ENCODE data around the gene PSD4. TPM values are rescaled to one million over a fixed set of nuclear protein-coding genes. Genes with fewer than 3 reads are reported as not detected.
A peak's percentile ranks its signal among the peaks of the same experiment; 100 is the strongest.

PSD4 gene
- total RNA-seq, 1 experiment from 2014 or later = 12.6 TPM

GRCh38 chr2:113137827-113138226 lies 35.9 kb upstream of the PSD4 start:
- ChIA-PET RAD21 (ENCODE audit: low non-redundant PET in 1 of 2, low total read pairs in 2 of 2, uncharacterized antibody in 2 of 2, unreplicated experiment in 2 of 2) (interaction anchor here (0.7 to 2.1 kb wide), 4 partner anchors 19 to 522 kb away, joined by 3 to 10 read pairs (median 5); no protein-coding TSS in a partner anchor), POLR2A (interaction anchor here (1.0 to 2.6 kb wide), 5 partner anchors 19 to 67 kb away, joined by 3 to 11 read pairs (median 7); no protein-coding TSS in a partner anchor), CTCF (interaction anchor here (0.5 to 4.6 kb wide), 41 partner anchors 10 to 463 kb away, joined by 3 to 103 read pairs (median 5); no protein-coding TSS in a partner anchor)
- peak overlapping the region; percentile 92 for H2AFZ ChIP-seq (ENCODE audit: low read depth, low read length, poor library complexity, severe bottlenecking)
- no peaks in the 10 kb centered on the region for H3K9me2 ChIP-seq (ENCODE audit: insufficient read depth)
- no peak overlapping the region for H3K4me3 ChIP-seq (replicated peaks in 1 of 2; ENCODE audit: low read depth in 1 of 2, low read length in 2 of 2)
- no peak overlapping the region for H3K9ac ChIP-seq (ENCODE audit: low read length)
- no peak overlapping the region for H3K4me2 ChIP-seq (ENCODE audit: low read length)
- DNase-seq (ENCODE audit: low read depth, low spot score) (no peak), ATAC-seq (no peak)
- no peak overlapping the region for H3K27ac ChIP-seq (ENCODE audit: low read depth, low read length)
- no peaks in the 10 kb centered on the region for H3K36me3 ChIP-seq (ENCODE audit: control insufficient read depth in 1 of 2, insufficient read depth in 2 of 2, low read length in 2 of 2)
- BruUV-seq (replicated peaks) = no TSS peak
- no peaks in the 10 kb centered on the region for H4K20me1 ChIP-seq (ENCODE audit: insufficient read depth)
- no peaks in the 10 kb centered on the region for H3K9me3 ChIP-seq (ENCODE audit: control insufficient read depth in 1 of 2, insufficient read depth in 1 of 2, low read depth in 1 of 2, low read length in 2 of 2)
- intact Hi-C loops (cut with micrococcal nuclease) = loop anchor here (1.0 to 5.0 kb wide), 3 partner anchors 61 to 254 kb away; no protein-coding TSS in a partner anchor
- TF ChIP-seq TCF7L2 (IDR thresholded peaks at IDR 0.05; ENCODE audit: borderline replicate concordance, extremely low read depth, insufficient read depth, insufficient read length) = no peak
- TF ChIP-seq FOSL1 (IDR thresholded peaks at IDR 0.05; ENCODE audit: low read depth) = no peak
- no peaks in the 10 kb centered on the region for H3K79me2 ChIP-seq (ENCODE audit: insufficient read depth, low read length)
- H3K4me1 ChIP-seq (ENCODE audit: control insufficient read depth in 1 of 2, insufficient read depth in 2 of 2, low read length in 2 of 2) = peaks cover 0 to 21% of the 10 kb centered on the region in 2 experiments; a peak in 3 of 4 replicates
- H3K27me3 ChIP-seq (ENCODE audit: insufficient read depth, low read length) = no peaks in the 10 kb centered on the region

GRCh38 chr2:113138428-113139322 lies 35.1 kb upstream of the PSD4 start:
- ChIA-PET RAD21 (ENCODE audit: low non-redundant PET in 1 of 2, low total read pairs in 2 of 2, uncharacterized antibody in 2 of 2, unreplicated experiment in 2 of 2) (interaction anchor here (0.7 to 2.1 kb wide), 4 partner anchors 18 to 523 kb away, joined by 3 to 10 read pairs (median 5); no protein-coding TSS in a partner anchor), POLR2A (interaction anchor here (1.0 to 2.6 kb wide), 4 partner anchors 18 to 66 kb away, joined by 3 to 10 read pairs (median 7); no protein-coding TSS in a partner anchor), CTCF (interaction anchor here (0.5 to 4.6 kb wide), 41 partner anchors 9 to 463 kb away, joined by 3 to 103 read pairs (median 5); no protein-coding TSS in a partner anchor)
- Histone ChIP-seq H4K20me1 (ENCODE audit: insufficient read depth) (no peaks in the 10 kb centered on the region), H3K4me1 (ENCODE audit: control insufficient read depth in 1 of 2, insufficient read depth in 2 of 2, low read length in 2 of 2) (peaks cover 0 to 16% of the 10 kb centered on the region in 2 experiments; a peak in 3 of 4 replicates), H3K4me2 (ENCODE audit: low read length) (peak overlapping the region; percentile 49), H3K27me3 (ENCODE audit: insufficient read depth, low read length) (no peaks in the 10 kb centered on the region), H3K27ac (ENCODE audit: low read depth, low read length) (no peak overlapping the region), H3K36me3 (ENCODE audit: control insufficient read depth in 1 of 2, insufficient read depth in 2 of 2, low read length in 2 of 2) (no peaks in the 10 kb centered on the region), H3K4me3 (replicated peaks in 1 of 2; ENCODE audit: low read depth in 1 of 2, low read length in 2 of 2) (0 out of 4 replicates have a peak overlapping the region, but pooled peaks of 1 of the 2 experiments have one; percentile 5), H3K9ac (ENCODE audit: low read length) (no peak overlapping the region), H3K9me2 (ENCODE audit: insufficient read depth) (no peaks in the 10 kb centered on the region), H3K79me2 (ENCODE audit: insufficient read depth, low read length) (no peaks in the 10 kb centered on the region), H3K9me3 (ENCODE audit: control insufficient read depth in 1 of 2, insufficient read depth in 1 of 2, low read depth in 1 of 2, low read length in 2 of 2) (no peaks in the 10 kb centered on the region), H2AFZ (ENCODE audit: low read depth, low read length, poor library complexity, severe bottlenecking) (peak overlapping the region; percentile 92)
- DNase-seq (ENCODE audit: low read depth, low spot score) (peak; percentile 79), ATAC-seq (peak; percentile 80)
- intact Hi-C loops (cut with micrococcal nuclease) = loop anchor here (1.0 to 5.0 kb wide), 3 partner anchors 61 to 254 kb away; no protein-coding TSS in a partner anchor
- no TSS peak for BruUV-seq (replicated peaks)
- TF ChIP-seq SIN3A (IDR thresholded peaks at IDR 0.05; ENCODE audit: low read depth) (no peak), JUND (IDR thresholded peaks at IDR 0.05) (no peak), POLR2AphosphoS5 (IDR thresholded peaks at IDR 0.05; ENCODE audit: low read depth, low read length) (0 out of 2 replicates have a peak, but pooled peaks have one; percentile 18), POLR2A (IDR thresholded peaks at IDR 0.05; ENCODE audit: borderline replicate concordance, extremely low read depth, insufficient read depth, insufficient read length) (no peak), YY1 (IDR thresholded peaks at IDR 0.05; ENCODE audit: extremely low read depth, insufficient replicate concordance, low read depth, low read length) (peak; percentile 29), RAD21 (IDR thresholded peaks at IDR 0.05; ENCODE audit: low read depth) (peak; percentile 77), ZFX (IDR thresholded peaks at IDR 0.05) (no peak), SRF (IDR thresholded peaks at IDR 0.05; ENCODE audit: low read depth) (no peak), REST (IDR thresholded peaks at IDR 0.05; ENCODE audit: low read depth) (no peak), TCF7L2 (IDR thresholded peaks at IDR 0.05; ENCODE audit: borderline replicate concordance, extremely low read depth, insufficient read depth, insufficient read length) (no peak), ELF1 (IDR thresholded peaks at IDR 0.05; ENCODE audit: borderline replicate concordance, low read depth) (no peak), CBX3 (IDR thresholded peaks at IDR 0.05; ENCODE audit: low read depth) (peak; percentile 46; the same call in 1 of the 2 replicates)

All from HCT116 (cell line).